HG03159 (cell line): ENCODE measurements around the gene ABCG1.

Experiments used
- ATAC-seq: cut with Tn5 transposase; IDR thresholded peaks from one replicate; pipeline ENCODE4 v1.9.1; 2021; ENCODE audit warnings: mild to moderate bottlenecking, moderate library complexity; ENCODE audit not compliant: unreplicated experiment

ABCG1 gene

DNA sequence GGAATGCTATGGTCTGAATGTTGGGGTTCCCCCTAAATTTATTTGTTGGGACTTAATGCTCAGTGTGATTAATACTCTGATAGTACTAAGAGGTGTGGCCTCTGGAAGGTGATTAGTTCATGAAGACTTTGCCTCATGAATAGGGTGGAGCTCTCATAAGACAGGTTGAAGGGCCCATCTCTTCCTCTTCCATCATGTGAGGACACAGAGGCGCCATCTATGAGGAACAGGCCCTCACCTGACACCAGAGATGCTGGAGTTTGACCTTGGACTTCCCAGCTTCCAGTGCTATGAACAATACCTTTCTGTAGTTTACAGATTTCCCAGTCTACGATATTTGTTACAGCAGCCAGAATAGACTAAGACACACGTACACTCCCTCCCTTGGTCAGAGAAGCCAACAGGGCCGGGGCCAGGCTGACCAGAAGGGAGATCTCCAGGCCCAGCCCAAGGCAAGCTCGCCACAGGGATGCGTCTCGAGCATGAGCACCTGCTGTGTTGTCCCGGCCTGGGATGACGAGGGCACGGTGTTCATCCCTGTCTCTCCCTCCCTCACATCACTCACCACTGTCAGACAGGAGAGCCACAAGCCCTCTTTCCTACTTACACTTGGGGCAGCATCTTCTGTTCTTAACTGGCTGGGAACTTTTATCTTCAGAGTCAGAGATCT lies 4.7 kb upstream of the ABCG1 start:
- ATAC-seq = no peak

DNA sequence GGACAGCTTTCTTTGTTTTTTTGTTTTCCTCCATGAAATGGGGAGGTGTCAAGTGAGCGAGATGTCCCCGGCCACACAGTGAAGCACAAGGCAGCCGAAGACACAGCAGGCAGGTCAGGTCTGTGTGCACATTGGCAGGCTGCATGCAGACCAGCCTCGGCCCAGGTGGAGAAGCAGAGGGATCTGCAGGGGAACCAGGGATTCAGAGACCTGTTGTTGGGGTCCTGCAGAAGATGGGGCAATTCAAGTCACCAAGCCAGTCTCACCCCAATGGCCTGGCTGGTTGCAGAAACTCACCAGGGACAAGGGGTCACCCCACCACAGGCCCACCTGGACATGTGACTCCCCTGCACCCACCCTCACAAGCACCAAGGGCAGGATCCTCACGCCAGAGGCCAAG lies 4.0 kb upstream of the ABCG1 start:
- no peak for ATAC-seq

DNA sequence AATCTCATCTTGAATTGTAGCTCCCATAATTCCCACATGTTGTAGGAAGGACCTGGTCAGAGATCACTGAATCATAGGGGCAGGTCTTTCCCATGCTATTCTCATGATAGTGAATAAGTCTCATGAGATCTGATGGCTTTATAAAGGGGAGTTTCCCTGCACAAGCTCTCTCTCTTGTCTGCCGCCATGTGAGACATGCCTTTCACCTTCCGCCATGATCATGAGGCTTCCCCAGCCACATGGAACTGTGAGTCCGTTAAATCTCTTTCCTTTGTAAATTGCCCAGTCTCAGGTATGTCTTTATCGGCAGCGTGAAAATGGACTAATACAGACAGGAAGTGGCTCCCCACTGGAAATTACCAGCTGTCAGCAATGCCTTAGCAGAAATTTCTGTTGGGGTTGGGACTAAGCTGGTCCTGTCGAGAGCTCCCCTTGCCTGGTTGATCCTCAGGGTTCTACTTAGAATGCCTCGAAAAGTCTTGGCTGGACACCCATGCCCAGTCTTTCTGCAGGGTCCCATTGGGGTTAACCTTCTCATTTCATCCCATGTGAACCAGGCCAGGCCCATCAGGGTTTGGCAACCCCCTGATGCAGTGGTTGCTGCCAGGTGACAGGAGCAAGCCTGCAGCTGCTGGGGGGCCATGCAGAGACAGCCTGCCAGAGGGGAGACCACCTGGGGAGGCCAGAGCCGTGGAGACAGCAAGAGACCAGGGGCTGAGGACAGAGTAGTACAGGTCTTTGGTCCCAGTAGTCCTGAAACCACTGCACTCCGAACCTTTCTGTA lies 2.8 kb upstream of the ABCG1 start:
- ATAC-seq = no peak

DNA sequence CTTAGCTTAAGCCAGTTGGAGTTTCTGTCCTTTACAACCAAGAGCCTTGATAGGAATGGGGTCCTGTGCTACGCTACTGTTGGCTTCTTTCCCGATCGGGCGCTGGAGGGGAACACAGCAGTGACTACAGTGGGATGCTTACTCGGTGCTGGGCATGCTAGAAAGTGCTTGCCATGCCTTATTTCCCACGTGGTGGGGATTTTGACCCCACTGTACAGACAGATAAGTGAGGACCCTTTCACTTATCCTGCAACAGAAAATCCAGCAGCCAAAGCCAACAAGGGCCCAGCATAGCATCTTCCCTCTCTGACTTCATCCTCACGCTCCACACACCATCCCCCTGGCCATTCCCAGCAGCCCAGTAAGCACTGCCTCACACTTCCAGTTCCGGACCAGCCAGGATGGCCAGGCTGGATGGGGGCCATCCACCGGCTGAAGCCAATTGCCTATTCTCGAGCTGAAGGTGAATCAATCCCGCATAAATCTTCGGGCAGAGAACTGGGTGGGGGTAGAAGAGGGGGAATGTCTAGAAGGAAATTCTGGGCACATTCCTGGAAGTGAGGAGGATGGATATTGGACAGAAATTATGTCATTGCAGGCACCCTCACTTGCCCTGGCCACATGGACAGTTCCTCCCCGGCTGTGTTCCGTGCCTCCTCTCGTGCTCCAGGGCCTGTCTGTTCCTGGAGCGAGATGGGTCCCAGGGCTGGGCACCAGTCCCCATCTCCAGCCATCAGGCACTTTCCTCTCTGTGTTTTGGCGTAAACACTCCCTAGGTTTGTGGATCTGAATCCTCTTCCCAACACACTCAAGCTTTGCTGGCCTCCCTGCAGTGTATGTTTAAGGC lies 2.0 kb upstream of the ABCG1 start:
- ATAC-seq = no peak

DNA sequence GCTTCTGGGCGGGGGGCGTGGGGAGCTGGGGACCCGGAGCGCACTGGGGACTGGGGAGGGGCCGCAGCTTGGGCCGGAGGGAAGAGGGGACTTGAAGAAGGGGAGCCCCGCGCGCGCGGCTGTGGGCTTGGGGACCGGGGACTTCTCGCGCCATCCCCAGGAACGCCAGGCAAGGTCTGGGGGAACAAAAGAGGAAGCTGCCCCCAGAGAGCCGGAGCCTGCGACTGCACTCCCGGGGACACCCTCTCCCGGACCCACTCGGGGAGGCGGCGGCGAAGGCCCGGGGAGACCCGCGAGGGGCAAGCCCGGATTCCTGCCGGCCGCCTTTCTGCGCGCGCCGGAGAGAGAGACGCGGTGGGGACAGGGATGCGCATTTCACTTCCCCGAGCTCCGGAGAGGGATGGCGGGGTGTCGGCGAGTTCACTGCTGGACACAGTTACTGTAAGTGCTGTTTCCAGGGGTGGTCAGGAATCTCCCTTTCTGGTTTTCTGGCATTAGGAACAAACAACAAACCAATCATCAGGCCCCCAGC lies 732 bp downstream of the ABCG1 start:
- peak; percentile 16 for ATAC-seq

DNA sequence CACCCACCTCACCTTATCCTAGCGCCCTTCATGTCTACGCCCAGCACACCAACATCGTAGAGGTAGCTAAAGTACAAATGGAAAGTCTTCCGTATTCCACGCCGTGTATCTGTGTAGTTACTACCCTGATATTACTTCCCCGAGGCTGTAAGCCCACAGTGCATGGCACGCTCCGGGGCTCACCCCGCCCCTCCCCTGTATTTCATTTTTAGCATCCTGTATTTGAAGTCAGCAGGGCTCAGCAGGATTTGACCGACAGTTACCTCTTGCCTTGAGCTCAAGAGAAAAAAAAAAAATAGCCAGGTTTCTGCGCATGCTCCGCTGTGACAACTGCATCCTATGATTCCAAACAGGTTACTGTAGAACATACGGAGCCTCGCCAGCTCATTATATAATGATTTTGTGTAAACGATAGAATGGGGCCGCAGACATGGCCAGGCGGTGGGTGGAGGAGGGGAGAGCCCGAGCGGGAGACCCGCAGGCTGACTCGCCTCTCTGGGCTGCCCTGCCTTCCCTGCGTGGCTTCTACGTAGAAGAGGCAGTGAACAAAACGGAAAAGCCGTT lies 1.3 kb downstream of the ABCG1 start:
- peak; percentile 53 for ATAC-seq

DNA sequence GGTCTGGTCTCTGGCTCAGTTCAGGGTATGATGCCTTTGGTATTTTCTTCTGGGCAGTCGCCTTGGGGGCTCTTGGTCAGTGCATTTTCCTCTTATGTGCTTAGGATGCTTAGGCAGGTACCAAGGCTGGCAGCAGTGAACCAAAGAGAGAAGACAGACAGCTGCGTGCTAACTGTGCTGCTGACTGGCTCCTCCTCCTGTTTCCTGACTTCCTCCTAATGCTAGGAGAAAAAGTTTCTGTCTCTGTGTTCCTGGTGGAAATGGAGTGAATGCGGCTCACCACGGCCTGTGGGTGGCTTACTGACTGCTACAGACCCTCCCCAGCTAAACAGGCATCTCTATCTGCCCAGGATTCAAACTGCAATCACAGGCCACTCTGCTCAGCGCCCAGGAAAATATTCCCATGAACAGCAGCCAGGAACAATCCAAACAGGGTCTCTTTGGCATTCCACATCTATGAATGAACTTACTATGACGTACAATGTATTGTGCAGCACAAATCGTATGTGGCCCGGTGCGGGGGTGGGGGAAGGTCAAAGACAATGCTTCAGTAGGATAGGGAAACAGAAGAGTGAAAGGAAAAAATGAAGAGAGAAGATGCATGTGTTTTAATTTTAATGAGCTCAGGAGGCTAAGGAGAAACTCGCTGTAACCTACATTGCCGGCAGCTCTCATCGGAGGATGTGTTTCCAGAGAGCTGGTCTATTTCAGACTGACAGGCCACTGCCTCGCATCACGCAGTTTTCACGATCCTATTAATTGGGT lies 2.8 kb downstream of the ABCG1 start:
- ATAC-seq = no peak

DNA sequence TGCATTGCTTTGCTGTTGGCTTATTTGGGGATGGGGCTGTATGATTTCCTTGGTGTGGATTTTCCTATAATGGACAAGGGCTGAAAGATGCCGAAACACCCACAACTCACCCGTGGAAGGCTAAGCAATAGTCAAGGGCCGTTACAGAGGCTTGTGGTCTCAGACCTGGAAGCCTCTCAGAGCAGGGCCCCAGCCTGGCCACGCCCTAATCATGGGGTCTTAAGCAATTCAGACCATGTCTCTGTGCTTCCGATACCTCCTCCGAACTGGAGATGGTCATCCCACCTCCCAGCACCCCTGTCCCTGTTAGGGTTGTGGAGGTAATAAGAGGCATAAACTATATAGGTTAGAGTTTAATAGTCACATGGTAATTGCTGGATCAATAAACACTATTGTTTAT lies 3.4 kb downstream of the ABCG1 start:
- ATAC-seq = no peak

DNA sequence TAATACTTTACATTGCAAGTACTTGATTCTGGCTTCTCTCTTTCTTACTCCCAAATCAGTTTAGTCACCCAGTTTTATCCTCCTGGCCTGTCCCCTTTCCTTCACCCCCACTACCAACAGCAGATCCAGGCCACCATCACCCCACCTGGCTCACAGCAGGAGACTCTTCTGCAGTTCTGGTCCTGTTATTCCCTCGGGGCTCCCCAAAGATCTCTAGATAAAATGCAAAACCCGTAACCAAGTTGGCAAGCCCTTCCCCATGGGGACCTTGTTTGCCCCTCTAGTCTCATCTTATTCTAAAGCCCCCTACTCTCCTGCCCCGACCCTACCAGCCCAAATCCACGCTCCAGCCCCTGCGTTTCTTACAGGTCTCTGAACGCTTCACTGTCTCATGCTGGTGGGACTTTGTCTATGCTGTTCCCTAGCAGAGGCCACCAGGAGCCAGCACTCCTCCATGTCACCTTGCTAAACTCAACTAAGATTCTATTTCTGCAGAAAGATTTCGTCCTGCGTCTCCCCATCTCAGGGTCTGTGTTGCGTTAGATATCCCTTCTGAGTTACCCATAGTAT lies 4.0 kb downstream of the ABCG1 start:
- ATAC-seq = no peak

DNA sequence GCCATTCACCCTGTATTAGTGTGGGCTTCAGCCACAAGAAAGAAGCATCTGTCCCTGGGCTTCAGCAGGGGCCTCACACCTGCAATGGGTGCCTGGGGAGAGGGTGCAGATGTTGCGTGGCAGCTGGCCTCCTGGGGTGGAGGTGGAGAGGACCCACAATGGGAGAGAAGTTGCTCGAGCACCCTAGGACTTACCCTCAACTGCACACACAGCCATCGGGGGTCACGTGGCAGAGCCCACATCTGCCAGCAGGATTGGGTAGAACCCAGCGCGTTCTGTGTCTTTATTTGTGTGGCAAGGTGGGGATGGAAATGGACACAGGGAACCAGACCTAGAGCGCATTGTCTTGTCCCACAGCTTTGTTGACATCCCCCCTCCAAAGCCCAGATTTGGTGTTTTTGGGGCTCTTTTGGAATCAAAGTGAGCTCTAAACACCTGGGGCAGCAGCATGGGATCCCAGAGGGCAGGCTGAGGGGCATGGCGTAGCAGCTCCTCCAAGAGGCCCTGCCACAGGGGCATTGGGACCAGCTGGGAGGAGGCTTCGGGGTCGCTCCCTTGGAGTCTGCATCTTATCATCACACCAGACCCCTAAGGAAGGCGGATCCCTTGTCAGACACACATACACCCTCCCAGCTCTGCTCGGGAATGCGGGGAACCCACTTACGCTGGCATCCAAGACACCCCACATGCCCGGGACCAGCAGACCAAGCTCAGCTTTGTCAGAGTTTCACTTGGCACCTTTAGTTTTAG lies 5.1 kb downstream of the ABCG1 start:
- no peak for ATAC-seq

DNA sequence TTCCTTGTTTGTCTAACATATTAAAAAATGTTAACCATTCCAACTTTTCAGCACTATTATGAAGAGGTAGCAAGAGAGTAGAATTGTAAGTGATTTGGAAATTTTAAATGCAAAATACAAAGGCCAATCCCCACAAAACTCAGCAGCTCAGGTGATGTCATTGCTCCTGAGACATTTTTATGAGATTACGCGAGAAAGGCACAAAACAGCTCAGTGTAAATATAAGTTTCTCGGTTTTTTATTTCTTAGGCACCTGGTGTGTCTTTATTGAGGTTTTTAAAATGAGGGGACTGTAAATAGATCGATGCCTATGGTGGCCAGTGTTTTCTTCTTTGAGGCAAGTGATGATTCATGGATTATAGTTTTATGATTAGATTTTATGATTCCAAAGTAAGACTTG lies 6.1 kb downstream of the ABCG1 start:
- ATAC-seq = no peak

DNA sequence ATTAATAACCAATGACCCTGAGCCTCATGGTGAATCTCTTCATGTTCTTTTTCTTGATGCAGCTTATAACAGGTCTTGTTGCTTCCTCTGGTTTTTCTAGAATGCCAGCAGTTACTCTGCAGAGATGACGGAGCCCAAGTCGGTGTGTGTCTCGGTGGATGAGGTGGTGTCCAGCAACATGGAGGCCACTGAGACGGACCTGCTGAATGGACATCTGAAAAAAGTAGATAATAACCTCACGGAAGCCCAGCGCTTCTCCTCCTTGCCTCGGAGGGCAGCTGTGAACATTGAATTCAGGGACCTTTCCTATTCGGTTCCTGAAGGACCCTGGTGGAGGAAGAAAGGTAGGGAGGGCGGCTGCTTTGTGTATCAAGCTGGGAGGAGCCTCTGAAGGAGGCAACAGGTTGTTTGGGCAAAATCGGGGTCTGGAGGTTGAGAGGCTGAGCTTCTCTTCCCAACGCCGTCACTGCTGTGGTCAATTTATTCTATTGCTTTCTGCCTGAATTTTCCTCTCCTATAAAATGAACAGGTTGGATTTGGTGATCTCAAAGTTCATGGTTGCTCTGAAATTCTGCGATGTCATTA lies 6.7 kb downstream of the ABCG1 start:
- no peak for ATAC-seq

DNA sequence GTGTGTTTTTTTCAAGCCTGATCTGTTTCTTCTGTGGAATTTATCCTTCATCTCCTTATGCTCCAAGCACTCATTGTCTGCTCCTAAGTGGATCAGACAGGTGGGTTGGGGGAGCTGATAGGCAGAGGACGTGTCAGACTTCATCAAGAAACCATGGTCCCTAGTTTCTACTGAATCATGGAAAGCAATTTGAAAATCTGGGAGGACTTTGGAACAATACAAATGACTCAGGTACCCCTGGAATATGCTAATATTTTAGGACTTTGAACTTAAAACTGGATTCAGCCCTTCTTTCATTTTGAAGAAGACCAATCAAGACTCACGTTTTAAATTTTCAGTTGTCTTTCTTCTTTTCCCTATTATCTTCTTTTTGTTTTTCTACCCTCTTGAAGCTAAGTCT lies 7.7 kb downstream of the ABCG1 start:
- ATAC-seq = no peak

DNA sequence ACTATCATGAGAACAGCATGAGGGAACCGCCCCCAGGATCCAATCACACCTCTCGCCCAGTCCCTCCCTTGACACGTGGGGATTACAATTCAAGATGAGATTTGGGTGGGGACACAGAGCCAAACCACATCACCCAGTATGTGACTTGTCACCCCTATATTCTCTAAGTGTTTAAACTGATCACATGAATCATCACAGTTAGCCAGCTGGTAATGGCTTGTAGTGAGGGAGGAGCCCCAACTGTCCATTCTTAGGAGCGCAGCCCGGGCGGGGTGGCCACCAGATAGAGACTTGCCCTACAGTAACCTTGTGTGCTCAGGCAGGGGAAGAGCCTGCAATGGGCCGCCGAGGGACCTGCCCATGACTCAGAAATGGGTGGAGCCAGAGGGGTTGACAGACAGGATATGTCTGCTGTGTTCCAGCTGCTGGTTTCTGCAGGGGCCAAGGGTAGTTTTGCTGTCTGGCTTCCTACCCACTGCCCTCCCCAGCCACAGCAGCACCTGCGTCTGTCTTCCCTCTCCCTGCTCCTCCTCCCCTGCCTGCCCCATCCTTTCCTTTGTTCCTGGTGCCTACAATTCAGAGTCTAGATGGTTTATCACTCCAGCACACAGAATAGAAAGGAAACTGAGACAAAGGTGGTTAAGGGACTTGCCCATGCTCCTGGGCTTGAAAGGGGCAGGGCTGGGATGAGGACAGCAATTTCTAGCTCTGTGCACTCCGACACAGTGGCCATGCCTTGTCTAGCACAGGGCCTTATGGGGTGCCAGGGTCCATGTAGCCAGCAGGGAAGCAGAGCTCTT lies 9.2 kb downstream of the ABCG1 start:
- ATAC-seq = peak; percentile 85

DNA sequence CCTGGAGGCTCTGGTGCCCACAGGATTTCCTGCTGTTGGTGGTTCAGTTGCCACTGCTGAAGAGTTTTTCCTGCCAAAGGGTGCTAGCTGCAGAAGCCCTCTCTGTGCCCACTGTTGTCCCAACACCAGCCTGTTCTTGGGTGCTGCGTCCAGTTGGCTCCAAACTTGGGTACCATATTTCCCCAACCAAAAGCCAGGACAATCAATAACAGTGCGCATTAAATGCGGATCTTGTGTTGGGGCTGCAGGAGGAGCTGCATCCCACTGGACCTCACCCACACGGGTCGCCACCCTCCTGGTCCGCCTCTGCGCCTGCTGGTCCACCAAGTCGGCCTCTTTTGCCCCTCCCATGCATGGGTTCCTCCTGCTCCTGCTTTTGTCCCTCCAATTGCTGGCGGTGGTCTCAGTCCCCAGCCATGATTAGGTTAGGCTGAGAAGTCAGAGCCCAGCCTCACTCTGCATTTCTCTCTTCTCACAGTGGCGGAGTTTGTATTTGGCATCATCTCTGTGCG lies 9.8 kb downstream of the ABCG1 start:
- no peak for ATAC-seq

DNA sequence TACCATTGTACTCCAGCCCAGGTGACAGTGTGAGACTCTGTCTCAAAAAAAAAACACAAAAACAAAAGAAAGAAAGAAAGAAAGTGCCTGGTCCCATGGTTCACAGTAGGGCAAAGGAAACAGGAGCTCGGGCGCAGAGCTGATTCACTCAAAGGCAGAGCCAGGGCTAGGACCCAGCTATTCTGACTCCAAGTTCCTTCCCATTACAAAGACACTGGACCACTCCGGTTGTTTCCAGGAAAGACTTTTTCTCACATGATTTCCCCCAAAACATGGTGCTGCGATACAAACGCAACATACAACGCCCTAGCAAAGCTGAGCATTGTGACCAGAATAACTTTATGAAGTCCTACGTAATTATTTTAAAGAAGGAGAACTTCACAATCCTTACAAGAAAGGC lies 10.7 kb downstream of the ABCG1 start:
- ATAC-seq = no peak

DNA sequence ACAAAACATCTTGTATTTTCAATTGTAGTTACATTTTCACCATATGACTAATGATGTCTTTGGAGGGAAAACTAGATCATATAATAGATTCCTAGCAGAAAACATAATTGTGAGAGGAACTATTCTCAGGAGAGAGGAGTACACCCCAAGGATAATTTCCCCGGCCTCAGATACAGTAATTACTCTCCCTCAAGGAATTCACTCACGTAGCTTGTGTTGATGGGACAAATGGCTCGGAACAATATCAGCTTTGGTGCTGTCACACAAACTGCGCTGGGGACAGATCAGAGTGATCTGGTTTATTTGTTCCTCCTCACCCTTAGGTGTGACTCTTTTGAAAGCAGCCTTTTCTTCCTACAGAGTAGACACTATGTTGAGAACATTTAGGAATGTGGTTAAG lies 11.2 kb downstream of the ABCG1 start:
- no peak for ATAC-seq

DNA sequence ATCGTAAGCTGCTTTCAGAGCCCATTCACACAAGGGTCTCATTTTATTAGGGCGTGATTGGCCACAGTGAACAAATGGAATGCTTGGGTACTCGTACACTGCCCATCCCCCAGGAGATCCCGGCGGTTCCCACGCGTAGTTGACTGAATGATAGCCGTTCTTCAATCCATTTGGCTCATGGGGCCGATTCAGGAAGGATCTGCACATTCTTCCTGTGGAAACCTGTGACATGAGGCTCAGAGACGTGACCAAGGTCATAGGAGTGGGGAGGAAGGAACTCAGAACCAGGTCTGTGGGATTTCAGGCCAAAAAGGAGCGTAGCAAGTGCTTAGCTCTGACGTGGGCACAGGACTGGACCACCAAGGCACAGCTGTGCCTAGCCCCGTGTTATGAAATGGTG lies 11.7 kb downstream of the ABCG1 start:
- ATAC-seq = no peak
